Measurements from ENCODE around the gene C6orf141. TPM values are rescaled to one million over a fixed set of nuclear protein-coding genes. Genes with fewer than 3 reads are reported as not detected.

Gene C6orf141
- total RNA-seq, 1 experiment from 2014 or later = 43.8 TPM

Other genes with a start within 250 kb of the C6orf141 start
- gene MMUT, start 87.4 kb upstream of the C6orf141 start, total RNA-seq (2014; rRNA removed) = 3.7 and 4.5 TPM in 2 replicates
- gene CENPQ, start 87.3 kb upstream of the C6orf141 start, total RNA-seq (2014; rRNA removed) = 8.3 and 9.7 TPM in 2 replicates
- gene GLYATL3, start 50.7 kb upstream of the C6orf141 start, total RNA-seq (2014; rRNA removed) = not detected in 2 replicates
- not detected in 2 replicates for gene RHAG, start 86.2 kb downstream of the C6orf141 start, total RNA-seq (2014; rRNA removed)
- not detected in 2 replicates for gene CRISP2, start 162.9 kb downstream of the C6orf141 start, total RNA-seq (2014; rRNA removed)
- gene CRISP3, start 193.7 kb downstream of the C6orf141 start, total RNA-seq (2014; rRNA removed) = not detected in 2 replicates
- gene PGK2, start 236.6 kb downstream of the C6orf141 start, total RNA-seq (2014; rRNA removed) = not detected in 2 replicates

Measured in PC-3 (cell line).